ENCODE measurements around the gene CCDC40.
"Not testable (repeated sequence)": the region's sequence is repeated elsewhere in the genome, so short reads cannot be mapped to it uniquely, and the experiment has no call there.

The CCDC40 gene

GRCh38 chr17:80035937-80036714 lies at the start of gene CCDC40:
CCDC40 (plus strand) TSS chr17:80036642; CDS start chr17:80036663, 21 bp downstream.
- DNase-seq: peak; percentile 66

DNA sequence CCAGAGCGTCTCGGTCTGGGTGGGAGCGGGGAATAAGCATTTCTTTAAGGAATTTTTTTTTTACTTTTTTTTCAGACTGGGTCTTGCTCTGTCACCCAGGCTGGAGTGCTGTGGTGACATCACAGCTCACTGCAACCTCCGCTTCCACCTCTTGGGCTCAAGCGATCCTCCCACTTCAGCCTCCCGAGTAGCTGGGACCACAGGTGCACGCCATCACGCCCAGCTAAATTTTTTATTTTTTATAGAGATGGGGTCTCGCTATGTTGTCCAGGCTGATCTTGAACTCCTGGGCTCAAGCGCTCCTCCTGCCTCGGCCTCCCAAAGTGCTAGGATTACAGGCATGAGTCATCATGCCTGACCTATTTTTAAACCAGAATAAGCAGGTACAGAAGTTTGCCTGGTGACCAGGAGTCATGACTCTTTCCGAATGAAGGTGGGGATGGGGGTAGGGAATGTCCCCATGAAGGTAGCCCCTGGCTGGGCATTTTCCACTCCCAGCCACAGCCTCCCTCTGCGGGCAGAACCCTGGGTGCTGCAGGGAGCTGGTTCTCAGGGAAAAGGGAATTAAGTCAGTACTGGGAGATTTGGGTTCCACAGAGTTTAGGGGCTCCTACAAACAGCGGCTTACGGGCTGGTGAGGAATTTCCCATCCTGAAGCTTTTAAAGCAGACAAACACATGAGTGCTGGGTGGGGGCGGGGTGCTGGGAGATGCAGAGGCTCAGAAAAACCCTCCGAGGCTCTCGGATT lies 49.1 kb upstream of the CCDC40 start:
- DNase-seq: no peak

DNA sequence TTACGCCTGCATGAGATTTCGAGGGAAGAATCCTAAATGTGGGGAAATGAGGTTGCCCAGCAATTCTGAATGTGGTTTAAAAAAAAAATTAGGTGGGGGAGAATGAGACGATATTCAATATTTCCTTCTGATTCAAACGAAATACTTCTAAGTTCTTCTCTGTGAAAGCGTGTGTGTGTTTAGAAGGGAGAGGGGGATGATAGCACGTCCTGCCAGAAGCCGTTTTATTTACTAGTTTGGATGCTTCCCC lies 48.6 kb upstream of the CCDC40 start:
- DNase-seq: no peak

DNA sequence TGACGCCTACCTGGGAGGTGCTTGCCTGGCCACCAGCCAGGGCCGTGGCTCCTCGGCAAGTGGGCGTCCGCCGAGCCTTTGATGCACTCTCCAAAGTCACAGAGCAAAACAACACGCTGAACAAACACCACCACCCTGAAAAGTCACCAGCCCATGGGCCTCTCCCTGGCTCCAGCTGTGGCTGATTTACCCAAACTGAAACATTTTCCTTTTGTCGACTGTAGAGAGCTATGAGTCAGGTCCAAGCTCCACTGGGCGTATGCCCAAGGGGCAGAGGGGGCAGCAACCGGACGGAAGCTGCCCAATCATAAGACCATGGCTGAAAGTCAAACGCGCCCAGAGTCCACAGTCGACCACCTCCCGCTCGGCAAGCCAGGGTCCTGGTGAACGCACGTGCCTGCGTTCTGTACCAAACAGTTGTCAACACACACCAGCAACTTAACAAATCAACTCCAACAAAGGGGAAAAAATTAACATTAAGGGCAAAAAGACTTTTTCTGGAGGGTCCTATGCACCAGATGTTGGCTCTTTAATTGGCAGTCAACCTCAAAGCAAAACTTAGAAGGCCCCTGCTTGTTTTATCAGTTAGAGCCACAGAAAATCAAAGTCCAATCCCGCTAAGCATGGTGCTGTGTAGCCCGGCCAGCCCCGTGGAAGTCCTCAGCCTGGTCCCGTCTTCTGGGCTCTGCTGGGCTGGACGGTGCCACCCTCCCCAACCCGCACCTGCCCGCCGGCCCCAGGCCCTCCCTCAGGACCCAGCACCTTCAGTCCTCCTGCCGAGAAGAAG lies 48.1 kb upstream of the CCDC40 start:
- DNase-seq: peak; percentile 60

DNA sequence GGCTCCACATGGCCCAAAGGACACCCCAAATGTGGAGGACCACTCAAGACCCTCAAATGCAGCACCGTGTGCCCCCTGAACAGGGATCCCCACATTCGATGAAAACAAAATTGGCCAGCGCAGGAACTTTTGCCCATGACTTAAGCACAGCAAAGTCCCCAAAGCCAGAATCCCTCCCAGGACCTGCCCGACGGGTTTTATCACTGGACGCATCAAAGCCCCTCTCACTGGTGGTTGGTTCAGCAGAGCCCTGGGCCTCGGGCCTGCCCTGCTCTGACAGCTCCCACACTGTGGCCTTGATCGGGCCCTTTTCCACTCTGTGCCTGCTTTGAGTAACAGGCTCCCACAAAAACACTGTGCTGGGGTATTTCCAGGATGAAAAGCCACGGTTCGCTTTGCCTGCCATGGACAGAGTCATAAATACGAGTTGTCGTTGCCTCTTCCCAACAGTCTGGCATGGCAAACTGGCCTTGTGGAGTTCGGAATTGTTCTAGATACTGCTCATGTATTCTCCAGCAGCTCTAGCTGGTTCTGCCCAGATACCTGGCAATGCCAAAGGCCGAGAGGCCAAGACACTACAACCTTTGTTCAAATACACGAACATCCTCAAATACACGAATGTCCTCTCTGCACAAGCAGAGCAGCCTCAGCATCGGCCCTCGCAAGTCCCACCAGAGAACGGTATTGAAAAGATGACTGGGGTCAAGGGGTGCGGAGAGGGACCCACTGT lies 47.2 kb upstream of the CCDC40 start:
- no peak for DNase-seq

DNA sequence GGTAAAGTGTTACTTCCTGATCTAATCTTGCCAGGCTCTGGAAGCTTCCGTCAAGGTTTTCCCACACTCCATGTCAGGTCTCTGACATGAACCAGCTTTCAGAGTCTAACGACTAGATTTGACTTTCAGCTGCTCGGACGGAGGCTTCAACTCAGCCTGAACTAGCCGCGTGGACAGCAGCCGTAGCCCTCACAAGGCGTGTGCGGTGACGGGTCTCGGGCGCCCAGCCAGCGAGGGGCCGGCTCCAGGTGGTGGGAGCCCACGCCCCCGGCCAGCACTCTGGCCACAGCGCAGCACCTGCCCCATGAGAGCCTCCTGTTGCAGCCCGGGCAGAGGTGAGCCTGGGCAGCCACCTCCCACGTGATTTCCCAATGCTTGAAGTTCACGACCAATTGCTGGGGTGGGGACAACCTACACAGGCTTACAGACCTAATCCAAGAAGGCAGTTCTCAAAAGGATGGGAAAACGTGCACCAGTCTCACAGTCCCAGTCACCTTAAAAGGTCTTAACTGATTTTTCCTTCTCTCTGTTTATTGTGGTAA lies 46.3 kb upstream of the CCDC40 start:
- no peak for DNase-seq

DNA sequence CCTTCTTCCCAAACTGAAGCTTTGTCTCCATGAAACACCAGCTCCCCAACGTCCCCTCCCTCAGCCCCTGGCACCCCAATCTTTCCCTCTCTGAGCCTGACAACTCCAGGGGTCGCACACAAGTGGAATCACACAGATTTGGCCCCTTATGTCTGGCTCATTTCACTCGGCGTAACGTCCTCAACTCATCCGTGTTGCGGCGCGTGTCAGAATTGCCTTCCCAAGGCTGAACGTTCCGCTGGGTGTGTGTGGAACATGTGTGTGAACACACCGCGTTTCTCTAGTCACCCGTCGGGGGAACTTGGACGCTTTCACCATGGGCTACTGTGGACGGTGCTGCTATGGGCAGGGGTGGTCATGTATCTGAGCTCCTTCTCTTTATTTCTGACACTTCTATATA lies 45.7 kb upstream of the CCDC40 start:
- DNase-seq: no peak

DNA sequence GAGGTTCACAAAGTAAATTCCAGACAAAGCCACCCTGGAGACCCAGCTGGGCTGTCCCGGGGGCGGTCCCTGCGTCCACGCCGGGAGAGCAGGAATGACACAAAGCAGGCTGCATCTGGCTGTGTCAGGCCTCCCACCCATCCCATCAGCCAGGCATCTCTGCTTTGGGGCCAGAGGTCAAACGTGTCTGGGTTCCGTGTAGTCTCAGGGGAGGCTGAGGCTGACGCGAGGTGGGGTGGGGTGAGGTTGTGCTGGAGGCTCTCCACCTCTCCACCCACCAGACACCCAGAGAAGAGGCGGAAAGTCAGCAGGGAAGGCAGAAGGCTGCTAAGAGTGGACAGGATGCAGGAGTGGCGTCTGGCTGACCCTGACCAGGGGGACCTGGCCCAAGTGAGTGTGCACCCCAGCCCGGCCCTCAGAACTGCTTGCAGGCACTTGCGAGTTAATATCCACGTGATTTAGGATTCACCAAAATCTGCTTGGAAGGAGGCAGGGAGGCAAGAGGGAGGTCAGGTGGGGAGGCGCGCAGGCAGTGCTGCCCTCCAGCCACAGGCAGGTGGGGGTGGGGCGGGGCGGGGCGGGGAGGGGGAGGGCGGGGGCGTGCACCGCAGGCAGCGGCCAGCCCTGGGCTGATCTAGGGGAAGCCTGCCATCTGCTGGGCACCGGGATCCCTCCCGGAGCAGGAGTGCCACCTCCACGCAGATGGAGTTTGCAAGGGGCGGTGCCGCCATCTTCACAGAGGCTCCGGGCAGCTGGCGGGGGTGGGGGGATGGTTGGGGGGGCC lies 45.1 kb upstream of the CCDC40 start:
- peak; percentile 76 for DNase-seq

- DNase-seq: peak; percentile 32
Observed at GRCh38 chr17:79991924-79992648, 44.4 kb upstream of the CCDC40 start.

DNA sequence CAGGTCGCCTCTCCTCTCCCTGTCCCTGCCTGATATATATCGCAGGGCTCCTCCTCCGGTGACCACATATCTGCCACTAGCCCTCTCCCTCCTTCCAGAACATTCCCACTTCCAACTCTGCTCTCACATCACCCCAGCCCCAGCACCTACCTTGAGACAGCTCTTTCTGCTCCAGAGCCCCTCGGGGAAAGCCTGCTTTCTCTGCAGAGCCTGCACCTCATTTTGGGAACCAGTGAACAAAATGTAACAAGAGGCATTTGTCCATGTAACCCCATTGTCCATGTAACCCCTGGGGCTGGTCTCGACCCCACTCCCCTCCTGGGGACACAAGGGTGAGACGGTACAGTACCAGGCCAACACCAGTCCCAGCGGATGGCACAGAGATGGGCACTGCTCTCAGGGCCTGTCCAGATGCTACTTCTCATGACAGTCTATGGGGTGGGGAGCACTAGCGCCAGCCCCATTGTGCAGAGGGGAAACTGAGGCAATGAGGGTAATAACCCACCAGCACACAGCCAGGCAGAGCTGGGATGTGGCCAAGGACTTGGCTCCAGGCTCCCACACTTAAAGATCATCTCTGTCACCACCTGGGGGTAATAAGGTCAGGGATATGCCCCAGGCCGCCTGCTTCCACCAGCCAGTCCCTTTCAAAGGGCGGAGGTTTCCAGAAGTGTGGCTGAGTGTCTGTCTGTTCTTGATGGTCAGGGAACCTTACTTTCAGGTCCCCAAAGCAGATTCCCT lies 43.6 kb upstream of the CCDC40 start:
- DNase-seq: no peak

- peak; percentile 96 for DNase-seq
Observed at GRCh38 chr17:79993390-79994227, 42.8 kb upstream of the CCDC40 start.

DNA sequence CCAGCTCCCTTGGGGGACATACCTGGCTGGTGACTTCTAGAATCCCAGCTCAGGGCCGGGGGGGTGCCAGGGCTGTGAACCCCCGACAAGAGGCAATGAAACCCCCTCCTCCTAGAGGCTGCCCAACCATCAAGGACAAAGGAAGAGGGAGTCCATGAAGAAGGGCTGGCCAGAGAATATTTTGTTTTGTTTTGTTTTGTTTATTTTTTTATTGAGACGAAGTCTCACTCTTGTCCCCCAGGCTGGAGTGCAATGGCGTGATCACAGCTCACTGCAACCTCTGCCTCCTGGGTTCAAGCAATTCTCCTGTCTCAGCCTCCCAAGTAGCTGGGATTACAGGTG lies 42.2 kb upstream of the CCDC40 start:
- DNase-seq: not testable (repeated sequence)

DNA sequence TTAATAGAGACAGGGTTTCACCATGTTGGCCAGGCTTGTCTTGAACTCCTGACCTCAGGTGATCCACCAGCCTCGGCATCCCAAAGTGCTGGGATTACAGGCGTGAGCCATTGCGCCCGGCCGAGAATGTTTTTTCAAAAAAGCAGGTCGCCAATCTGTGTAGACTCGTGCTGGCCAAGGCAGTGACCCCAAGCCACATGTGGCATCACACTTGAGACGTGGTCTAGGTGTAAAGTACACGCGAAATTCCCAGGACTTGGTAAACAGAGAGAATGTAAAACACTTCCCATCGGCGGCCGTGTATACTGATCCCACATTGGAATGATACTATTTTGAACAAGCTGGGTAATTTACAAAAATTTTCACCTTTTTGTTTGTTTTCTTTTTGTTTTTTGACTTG lies 41.8 kb upstream of the CCDC40 start:
- DNase-seq: no peak

- no peak for DNase-seq
Observed at GRCh38 chr17:79995696-79996095, 40.7 kb upstream of the CCDC40 start.

GRCh38 chr17:79996291-79996690 lies 40.2 kb upstream of the CCDC40 start:
- no peak for DNase-seq

- DNase-seq: no peak
Observed at GRCh38 chr17:79997011-79997660, 39.3 kb upstream of the CCDC40 start.

GRCh38 chr17:80000136-80000535 lies 36.3 kb upstream of the CCDC40 start:
- no peak for DNase-seq

DNA sequence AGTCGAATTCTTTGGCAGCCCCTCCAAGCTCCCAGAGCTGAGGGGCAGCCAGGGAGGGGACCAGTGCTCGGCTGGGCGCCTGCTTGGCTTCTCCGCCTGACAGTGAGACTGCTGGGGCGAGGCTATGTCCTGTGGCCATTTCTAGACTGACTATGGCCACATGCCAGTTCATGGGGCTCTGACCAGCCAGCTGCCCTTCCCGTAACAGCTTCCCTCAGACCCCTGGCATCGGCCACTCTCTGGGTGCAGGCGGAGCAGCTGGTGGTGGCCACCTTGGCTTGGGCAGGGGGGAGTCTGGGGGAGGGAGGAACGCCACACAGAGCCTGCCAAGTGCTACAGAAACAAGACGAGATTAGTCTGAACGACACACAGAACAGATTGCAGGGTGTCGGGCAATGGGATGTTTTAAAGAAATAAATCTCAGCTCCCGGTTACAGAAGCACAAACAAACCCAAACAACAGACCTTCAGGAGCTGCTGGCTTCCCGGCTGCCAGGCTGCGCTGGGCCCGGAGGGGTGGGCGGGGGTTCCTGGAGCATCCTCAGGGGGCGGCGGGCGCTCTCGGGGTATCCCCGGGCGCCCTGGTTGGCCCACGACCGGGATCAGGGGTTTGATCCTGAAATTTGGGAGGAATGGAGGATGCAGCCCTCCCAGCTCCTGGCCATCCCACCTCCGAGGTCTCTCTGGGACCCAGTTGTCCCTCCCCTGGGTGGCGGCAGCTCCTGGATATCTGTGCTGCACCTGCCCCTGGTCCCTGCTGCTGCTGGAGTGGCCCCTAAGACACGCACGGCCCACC lies 35.3 kb upstream of the CCDC40 start:
- no peak for DNase-seq

Data from fibroblast of upper back skin (primary cell).